ENCODE results near the gene HTR1D. TPM values are rescaled to one million over a fixed set of nuclear protein-coding genes. Genes with fewer than 3 reads are reported as not detected.

The HTR1D gene
- total and polyA plus RNA-seq, 2 donors (not counting 3 experiments of a cell fraction or from before 2014, with no cell fraction given), result 1.5 to 1.9 TPM

DNA sequence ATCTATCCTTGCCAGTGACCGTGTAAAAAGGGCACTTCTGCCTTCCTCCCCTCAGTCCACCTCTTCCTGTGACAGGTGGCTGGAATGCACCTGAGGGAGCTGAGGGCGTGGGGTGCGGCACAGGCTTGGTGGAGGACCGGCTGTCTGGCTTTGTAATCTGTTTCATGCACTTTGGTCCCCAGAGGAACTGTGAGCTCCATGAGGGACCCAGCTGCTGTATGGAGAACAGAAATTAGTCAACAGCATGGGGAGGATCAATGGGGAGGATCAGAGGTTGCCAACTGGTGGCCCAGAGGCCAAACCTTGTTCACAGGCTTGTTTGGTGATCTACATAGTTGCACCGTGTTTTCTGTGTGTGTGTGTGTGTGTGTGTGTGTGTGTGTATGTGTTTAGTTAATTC lies 29.7 kb downstream of the HTR1D start:
- no peak for FAIRE-seq
- Histone ChIP-seq H3K27me3 (ENCODE audit: control insufficient read depth in 2 of 2, insufficient read depth in 2 of 2, low read length in 2 of 2) (no peaks in the 10 kb centered on the region), H4K20me1 (replicated peaks; ENCODE audit: control insufficient read depth, extremely low read depth, insufficient read depth, low read length) (no peaks in the 10 kb centered on the region), H3K9me1 (replicated peaks; ENCODE audit: control insufficient read depth, extremely low read depth, insufficient read depth, low read length) (no peaks in the 10 kb centered on the region), H3K4me1 (ENCODE audit: control insufficient read depth, extremely low read depth, insufficient read depth, low read length) (peaks cover 10% of the 10 kb centered on the region), H3K4me3 (replicated peaks in 1 of 3; ENCODE audit: insufficient read depth in 1 of 3, low read depth in 1 of 3, low read length in 3 of 3) (no peak overlapping the region), H3K27ac (ENCODE audit: insufficient read depth, low read depth, low read length) (no peak overlapping the region), H3K79me2 (ENCODE audit: control insufficient read depth, insufficient read depth, low read length) (no peaks in the 10 kb centered on the region), H3K4me2 (ENCODE audit: insufficient read depth, low read length) (no peak overlapping the region), H2AFZ (ENCODE audit: low read depth, low read length) (no peak overlapping the region), H3K9me3 (replicated peaks; ENCODE audit: control insufficient read depth, insufficient read depth, low read length) (no peaks in the 10 kb centered on the region), H3K36me3 (ENCODE audit: control insufficient read depth in 2 of 2, extremely low read depth in 1 of 2, insufficient read depth in 2 of 2, low read length in 2 of 2) (no peaks in the 10 kb centered on the region), H3K9ac (replicated peaks; ENCODE audit: extremely low read depth, insufficient read depth, low read length) (no peak overlapping the region)
- BruUV-seq (replicated peaks), result no TSS peak
- no peak for DNase-seq (ENCODE audit: low read depth, low spot score)
- dilution Hi-C loops (cut with MboI; ENCODE audit: extremely low pct_ligation_motif_present, low sequenced_read_pairs), result loop anchor here (10.0 kb wide), 1 partner anchor 93 kb away; no protein-coding TSS in a partner anchor
- ChIA-PET POLR2A (no interaction called here), CTCF (interaction anchor here (8.5 kb wide), 1 partner anchor 95 kb away, joined by 671 read pairs; no protein-coding TSS in a partner anchor)
- intact Hi-C loops (cut with micrococcal nuclease), result no loop called here
- TF ChIP-seq POLR2A (IDR thresholded peaks at IDR 0.05; ENCODE audit: low read depth, low read length) (no peak), EZH2 (IDR thresholded peaks at IDR 0.05; ENCODE audit: borderline replicate concordance, low read depth, low read length, severe bottlenecking) (no peak), JUN (IDR thresholded peaks at IDR 0.05; ENCODE audit: borderline replicate concordance, insufficient read depth, insufficient read length, low read depth) (no peak), GATA2 (IDR thresholded peaks at IDR 0.05; ENCODE audit: insufficient read depth, insufficient read length, low read depth, low read length) (no peak), POLR2AphosphoS5 (IDR thresholded peaks at IDR 0.05; ENCODE audit: insufficient read depth, low read depth, low read length) (no peak)
- TF ChIP-seq, protein P1, sequence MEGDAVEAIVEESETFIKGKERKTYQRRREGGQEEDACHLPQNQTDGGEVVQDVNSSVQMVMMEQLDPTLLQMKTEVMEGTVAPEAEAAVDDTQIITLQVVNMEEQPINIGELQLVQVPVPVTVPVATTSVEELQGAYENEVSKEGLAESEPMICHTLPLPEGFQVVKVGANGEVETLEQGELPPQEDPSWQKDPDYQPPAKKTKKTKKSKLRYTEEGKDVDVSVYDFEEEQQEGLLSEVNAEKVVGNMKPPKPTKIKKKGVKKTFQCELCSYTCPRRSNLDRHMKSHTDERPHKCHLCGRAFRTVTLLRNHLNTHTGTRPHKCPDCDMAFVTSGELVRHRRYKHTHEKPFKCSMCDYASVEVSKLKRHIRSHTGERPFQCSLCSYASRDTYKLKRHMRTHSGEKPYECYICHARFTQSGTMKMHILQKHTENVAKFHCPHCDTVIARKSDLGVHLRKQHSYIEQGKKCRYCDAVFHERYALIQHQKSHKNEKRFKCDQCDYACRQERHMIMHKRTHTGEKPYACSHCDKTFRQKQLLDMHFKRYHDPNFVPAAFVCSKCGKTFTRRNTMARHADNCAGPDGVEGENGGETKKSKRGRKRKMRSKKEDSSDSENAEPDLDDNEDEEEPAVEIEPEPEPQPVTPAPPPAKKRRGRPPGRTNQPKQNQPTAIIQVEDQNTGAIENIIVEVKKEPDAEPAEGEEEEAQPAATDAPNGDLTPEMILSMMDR (IDR thresholded peaks at IDR 0.05; ENCODE audit: extremely low read depth in 1 of 2, insufficient read depth in 1 of 2, low read depth in 1 of 2, low read length in 2 of 2), result no peak
- TF ChIP-seq, protein P2, sequence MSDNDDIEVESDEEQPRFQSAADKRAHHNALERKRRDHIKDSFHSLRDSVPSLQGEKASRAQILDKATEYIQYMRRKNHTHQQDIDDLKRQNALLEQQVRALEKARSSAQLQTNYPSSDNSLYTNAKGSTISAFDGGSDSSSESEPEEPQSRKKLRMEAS (IDR thresholded peaks at IDR 0.05; ENCODE audit: insufficient read depth, insufficient read length), result no peak

All from endothelial cell of umbilical vein (primary cell).